NT2/D1 (cell line): Measurements from ENCODE around the gene VAT1.

Source experiments
- SUZ12 ChIP-seq: IDR thresholded peaks from 2 replicates; pipeline ENCODE4 v1.6.1; 2011; ENCODE audit not compliant: insufficient read length, insufficient read depth; ENCODE audit errors: extremely low read depth
- YY1 ChIP-seq: IDR thresholded peaks from 2 replicates; pipeline ENCODE4 v1.6.1; 2011; ENCODE audit not compliant: insufficient read length, insufficient read depth
- ZNF274 ChIP-seq: IDR thresholded peaks from 2 replicates; pipeline ENCODE4 v1.6.1; 2011; ENCODE audit warnings: mild to moderate bottlenecking, low read depth, low read length

GRCh38 chr17:43021741-43022512 is at the start of gene VAT1:
- no peak for TF ChIP-seq SUZ12
- no peak for TF ChIP-seq ZNF274
- no peak for TF ChIP-seq YY1
